H7 (cell line): Measurements from ENCODE around the gene INPP4A. TPM values are rescaled to one million over a fixed set of nuclear protein-coding genes. Genes with fewer than 3 reads are reported as not detected.

Experiments used
- DNase-seq: peaks from one replicate; pipeline ENCODE4 v3.0.0; 2012
- H3K27me3 ChIP-seq: 2 replicates; pipeline ENCODE4 v1.6.0; 2011; ENCODE audit warnings: mild to moderate bottlenecking, low read length; ENCODE audit not compliant: control insufficient read depth, insufficient read depth
- H3K36me3 ChIP-seq: replicated peaks from 2 replicates; pipeline ENCODE4 v1.5.1; 2011; ENCODE audit warnings: low read length; ENCODE audit not compliant: control insufficient read depth, insufficient read depth
- H3K4me3 ChIP-seq: 2 replicates; pipeline ENCODE4 v1.5.1; 2011; ENCODE audit warnings: low read depth, mild to moderate bottlenecking, control low read depth, low read length, moderate library complexity; ENCODE audit not compliant: insufficient read depth
- total RNA-seq: library from RNA; depleted of rRNA; stranded (reverse); fragments of >200 nt; shearing (Covaris generic); gene quantifications from 2 replicates; pipeline ENCODE4 v1.2.3, GENCODE V29; 2014

INPP4A gene
- total RNA-seq, 1 experiment from 2014 or later, result 32.0 TPM

DNA sequence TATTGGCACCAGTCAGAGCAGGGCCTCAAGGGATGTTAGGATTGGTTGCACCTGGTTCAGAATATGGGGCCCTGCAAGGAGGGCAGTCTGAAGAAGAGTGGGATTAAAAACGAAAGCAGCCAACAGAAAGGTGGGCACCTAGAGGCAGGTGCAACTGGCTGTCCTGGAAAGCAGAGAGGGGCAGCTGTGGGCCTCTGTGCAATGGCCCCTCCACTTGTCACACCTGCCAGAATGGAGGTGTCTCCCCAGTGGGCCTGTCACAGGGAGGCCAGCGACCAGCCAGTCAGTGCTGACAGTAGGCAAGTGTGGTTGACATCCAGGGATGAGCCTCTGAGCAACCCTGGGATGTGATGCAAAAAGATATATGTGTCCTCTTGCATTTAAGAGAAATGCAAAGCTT is 37.7 kb downstream of the INPP4A start:
- H3K4me3 ChIP-seq, result no peak overlapping the region
- H3K36me3 ChIP-seq, result no peaks in the 10 kb centered on the region
- no peak for DNase-seq
- H3K27me3 ChIP-seq, result no peaks in the 10 kb centered on the region

DNA sequence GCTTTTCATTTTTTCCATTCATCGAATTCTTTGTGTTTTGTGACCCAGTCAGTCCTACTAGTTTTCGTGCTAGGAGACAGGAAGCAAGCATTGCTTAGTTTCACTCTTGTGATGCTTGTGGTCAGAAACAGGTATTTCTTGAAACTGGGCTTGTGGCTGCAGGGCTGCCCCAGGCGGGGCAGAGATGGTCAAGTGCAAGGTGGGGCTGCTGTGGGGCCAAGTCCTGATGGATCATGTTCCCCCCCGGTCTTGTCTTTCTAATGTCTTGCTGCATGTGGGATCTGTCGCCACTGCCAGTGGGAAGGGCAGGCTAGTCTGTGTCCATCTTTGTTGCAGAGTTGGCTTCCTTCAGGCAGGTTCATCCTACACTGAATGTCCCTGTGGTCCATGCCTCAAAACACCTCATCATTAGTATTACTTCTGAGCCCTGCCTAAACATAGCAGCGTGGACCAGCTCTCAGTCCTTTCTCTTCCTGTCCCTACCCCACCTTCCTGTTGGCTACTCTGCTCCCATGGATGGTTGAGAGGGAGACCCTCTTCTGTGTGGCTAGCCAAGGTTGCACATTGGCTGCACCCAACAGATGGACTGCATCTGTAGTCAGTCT is 38.7 kb downstream of the INPP4A start:
- H3K36me3 ChIP-seq, result no peaks in the 10 kb centered on the region
- H3K4me3 ChIP-seq, result no peak overlapping the region
- no peak for DNase-seq
- no peaks in the 10 kb centered on the region for H3K27me3 ChIP-seq

- Histone ChIP-seq H3K36me3 (no peaks in the 10 kb centered on the region), H3K4me3 (no peak overlapping the region), H3K27me3 (no peaks in the 10 kb centered on the region)
- DNase-seq, result no peak
These were observed 39.5 kb downstream of the INPP4A start for GRCh38 chr2:98484121-98484557.

DNA sequence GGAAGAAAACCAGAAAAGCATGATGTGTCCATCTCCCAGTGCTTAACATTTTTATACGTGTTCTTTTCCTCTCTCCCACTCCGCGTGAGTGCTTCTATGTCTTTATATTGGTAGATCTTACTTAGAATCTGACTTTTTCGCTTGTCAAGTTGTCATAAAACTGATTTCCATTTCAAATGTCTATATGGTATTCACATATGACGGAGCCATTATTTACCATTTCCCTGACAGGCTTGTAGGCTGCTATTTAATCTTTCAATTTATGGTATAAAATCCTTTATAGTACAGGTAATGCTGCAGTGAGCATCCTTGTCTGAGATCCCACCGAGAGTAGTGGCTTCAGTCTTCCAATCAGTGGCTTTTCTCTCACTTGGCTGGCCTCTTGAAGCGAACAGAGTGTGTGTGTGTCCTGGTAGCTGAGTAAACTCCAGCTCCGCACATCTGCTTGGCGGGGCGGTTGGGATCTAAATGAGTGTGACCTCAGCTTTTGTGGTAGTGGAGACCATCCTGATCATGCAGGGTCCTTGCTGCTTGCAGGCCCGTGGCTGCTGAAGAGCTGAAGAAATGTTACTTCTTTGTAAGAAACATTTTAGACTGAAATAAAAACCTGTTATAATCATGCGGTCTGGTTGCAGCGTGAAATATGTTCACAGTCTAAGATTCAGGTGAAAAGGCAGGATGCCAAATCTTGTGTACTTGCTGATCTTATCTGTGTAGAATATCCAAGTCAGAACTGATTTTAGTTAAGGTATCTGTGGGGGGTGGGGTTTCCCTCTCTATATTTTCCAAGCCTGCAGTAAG is 40.2 kb downstream of the INPP4A start:
- no peak overlapping the region for H3K4me3 ChIP-seq
- no peaks in the 10 kb centered on the region for H3K27me3 ChIP-seq
- no peak for DNase-seq
- no peaks in the 10 kb centered on the region for H3K36me3 ChIP-seq

GRCh38 chr2:98485453-98485755 is 40.7 kb downstream of the INPP4A start:
- Histone ChIP-seq H3K4me3 (no peak overlapping the region), H3K36me3 (no peaks in the 10 kb centered on the region)
- no peak for DNase-seq

DNA sequence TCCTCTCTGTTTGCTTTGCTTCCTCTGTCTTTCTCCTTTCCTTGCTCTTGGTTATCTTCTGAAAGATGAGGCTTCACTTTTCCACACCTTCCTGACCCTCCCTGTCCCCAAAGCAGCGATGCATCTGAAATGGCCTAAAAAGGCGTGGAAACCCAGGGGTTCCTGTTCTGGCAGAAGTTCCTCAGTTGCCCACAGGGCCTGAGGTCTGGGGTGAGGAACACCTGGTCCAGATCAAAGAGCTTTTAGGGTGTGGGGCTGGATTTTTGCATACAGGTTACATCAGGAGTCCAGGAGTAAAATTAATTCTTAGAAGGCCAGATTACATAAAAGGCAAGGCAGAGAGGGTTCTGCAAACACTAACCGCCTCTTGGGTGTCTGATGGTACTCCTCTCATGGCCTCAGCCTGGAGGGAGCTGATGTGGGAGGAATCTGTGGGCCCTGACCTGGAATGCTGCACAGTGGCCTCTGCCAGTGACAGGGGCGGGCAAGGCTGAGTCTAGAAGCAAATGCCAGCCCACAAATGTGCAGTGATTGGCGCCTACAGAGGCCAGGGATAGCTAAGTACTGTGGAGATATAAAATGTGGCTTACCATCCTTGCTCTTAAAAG is 41.8 kb downstream of the INPP4A start:
- H3K27me3 ChIP-seq, result no peaks in the 10 kb centered on the region
- H3K4me3 ChIP-seq, result no peak overlapping the region
- DNase-seq, result no peak
- no peaks in the 10 kb centered on the region for H3K36me3 ChIP-seq

More at GRCh38 chr2:98485453-98485755, 40.7 kb downstream of the INPP4A start:
- no peaks in the 10 kb centered on the region for H3K27me3 ChIP-seq

- Histone ChIP-seq H3K27me3 (no peaks in the 10 kb centered on the region), H3K36me3 (no peaks in the 10 kb centered on the region), H3K4me3 (no peak overlapping the region)
- DNase-seq, result no peak
These were observed 42.6 kb downstream of the INPP4A start for GRCh38 chr2:98487101-98487805.

GRCh38 chr2:98487806-98488189 is 43.1 kb downstream of the INPP4A start:
- DNase-seq, result no peak
- H3K27me3 ChIP-seq, result no peaks in the 10 kb centered on the region
- no peak overlapping the region for H3K4me3 ChIP-seq
- no peaks in the 10 kb centered on the region for H3K36me3 ChIP-seq

GRCh38 chr2:98488252-98488651 is 43.6 kb downstream of the INPP4A start:
- Histone ChIP-seq H3K36me3 (no peaks in the 10 kb centered on the region), H3K4me3 (no peak overlapping the region), H3K27me3 (no peaks in the 10 kb centered on the region)
- no peak for DNase-seq

- Histone ChIP-seq H3K36me3 (no peaks in the 10 kb centered on the region), H3K27me3 (no peaks in the 10 kb centered on the region), H3K4me3 (no peak overlapping the region)
- no peak for DNase-seq
These were observed 44.8 kb downstream of the INPP4A start for GRCh38 chr2:98489486-98489885.

DNA sequence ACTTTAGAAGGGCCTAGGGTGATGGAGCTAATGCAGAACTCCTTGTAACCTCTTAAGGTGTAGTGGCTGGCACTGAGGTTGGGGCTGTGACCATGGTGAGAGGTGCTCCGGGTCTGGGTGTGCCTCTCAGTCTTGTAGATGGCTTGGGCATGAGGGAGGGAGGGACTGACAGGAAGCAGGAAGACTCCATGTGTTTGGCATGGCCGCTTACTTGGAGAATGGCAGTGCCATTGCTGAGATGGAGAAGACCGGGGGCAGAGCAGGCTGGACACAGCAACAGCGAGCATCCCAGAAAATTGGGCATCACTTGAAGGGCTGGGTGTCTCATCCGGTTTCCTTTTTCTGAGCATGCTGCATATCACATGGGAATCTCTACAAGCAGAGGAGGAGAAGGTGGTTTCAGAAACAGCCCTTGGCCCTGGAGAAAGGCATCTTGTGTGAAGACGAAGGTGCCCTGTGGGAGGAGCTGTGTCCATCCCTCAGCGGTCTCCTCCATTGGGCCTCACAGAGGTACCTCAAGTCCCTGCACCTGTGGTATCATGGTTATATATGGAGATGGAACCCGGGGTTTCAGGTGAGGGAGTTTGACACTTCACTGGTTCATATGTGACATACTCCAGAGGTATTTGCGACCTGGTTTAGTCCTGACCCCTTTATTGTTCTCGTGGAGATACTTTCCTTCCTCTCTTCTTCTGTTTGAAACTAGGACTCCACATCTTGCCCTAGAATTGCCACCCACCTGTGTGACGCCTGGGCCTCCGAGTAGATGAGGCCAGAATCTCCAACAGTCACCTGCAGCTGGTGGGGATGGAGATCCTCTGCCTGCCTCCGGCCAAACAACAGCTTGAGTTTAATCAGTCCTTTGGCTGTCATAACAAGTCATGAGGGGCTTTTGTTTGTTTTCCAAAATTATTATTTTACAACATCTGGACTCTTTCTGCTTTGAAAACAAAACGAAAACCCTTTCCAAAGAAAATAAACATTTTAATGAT is 45.6 kb downstream of the INPP4A start:
- Histone ChIP-seq H3K36me3 (no peaks in the 10 kb centered on the region), H3K4me3 (no peak overlapping the region), H3K27me3 (no peaks in the 10 kb centered on the region)
- no peak for DNase-seq

DNA sequence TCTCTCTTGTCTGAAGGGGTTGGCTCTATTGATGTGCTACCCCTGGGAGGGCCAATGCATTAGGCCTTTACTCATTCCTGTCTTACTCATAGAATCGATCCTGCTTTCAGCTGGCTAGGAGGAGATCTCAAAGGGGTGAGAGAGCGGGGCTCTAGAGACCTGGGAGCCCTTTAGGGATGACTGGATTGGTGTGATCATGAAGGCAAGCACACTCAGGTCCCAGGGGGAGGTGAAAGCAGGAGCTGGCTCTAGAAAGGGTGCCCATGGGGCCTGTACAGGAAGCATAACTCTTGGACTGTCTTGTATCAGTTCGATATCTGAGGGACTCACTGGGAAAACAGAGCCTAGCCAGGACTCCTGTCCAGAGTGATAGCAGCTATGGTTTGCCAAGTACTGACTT is 47.8 kb downstream of the INPP4A start:
- no peak for DNase-seq
- no peaks in the 10 kb centered on the region for H3K36me3 ChIP-seq
- no peaks in the 10 kb centered on the region for H3K27me3 ChIP-seq

DNA sequence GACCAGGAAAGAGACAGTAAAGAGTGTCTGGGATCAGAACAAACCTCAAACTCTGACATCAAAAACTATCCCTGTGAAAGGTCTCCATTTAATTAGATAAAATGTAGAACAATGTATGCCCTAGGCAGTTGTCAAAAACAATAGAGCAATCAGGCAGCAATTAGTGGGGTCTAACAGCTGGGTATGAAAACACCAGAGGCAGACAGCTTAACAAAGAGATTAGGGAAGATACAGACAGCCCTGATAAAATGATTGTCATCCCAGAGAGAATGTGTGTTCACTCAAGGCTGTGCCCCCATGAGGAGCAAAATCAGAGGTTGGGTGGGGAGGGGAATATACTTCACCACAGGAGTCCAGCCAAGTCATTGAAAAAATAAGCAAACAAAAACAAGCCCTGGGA is 50.0 kb downstream of the INPP4A start:
- no peak for DNase-seq
- H3K36me3 ChIP-seq, result no peaks in the 10 kb centered on the region
- no peaks in the 10 kb centered on the region for H3K27me3 ChIP-seq
- no peak overlapping the region for H3K4me3 ChIP-seq

More for the DNA sequence above, 47.8 kb downstream of the INPP4A start:
- H3K4me3 ChIP-seq, result no peak overlapping the region
